ENCODE data around the gene MPND.
A peak's percentile ranks its signal among the peaks of the same experiment; 100 is the strongest.

MPND gene

GRCh38 chr19:4363571-4364304 lies 20.4 kb downstream of the MPND start:
- Histone ChIP-seq H3K9ac (ENCODE audit: low read depth, low read length) (no peak overlapping the region), H3K4me1 (ENCODE audit: insufficient read depth, low read length) (0 out of 2 replicates have a peak, but pooled peaks cover 4% of the 10 kb centered on the region), H3K9me3 (ENCODE audit: insufficient read depth, low read depth, low read length) (no peaks in the 10 kb centered on the region), H3K4me3 (ENCODE audit: low read length) (no peak overlapping the region), H3K27ac (ENCODE audit: low read length) (no peak overlapping the region), H3K36me3 (ENCODE audit: insufficient read depth, low read depth, low read length) (peaks cover 45% of the 10 kb centered on the region), H3K27me3 (ENCODE audit: insufficient read depth, low read length) (no peaks in the 10 kb centered on the region)

- H3K27ac ChIP-seq (ENCODE audit: low read length) = no peak overlapping the region
- peaks cover 7% of the 10 kb centered on the region; the same call in 1 of the 2 replicates for H3K4me1 ChIP-seq (ENCODE audit: insufficient read depth, low read length)
- no peak overlapping the region; the same call in 1 of the 2 replicates for H3K9ac ChIP-seq (ENCODE audit: low read depth, low read length)
- no peaks in the 10 kb centered on the region for H3K27me3 ChIP-seq (ENCODE audit: insufficient read depth, low read length)
- no peaks in the 10 kb centered on the region for H3K9me3 ChIP-seq (ENCODE audit: insufficient read depth, low read depth, low read length)
- H3K4me3 ChIP-seq (ENCODE audit: low read length) = no peak overlapping the region
- peaks cover 38% of the 10 kb centered on the region for H3K36me3 ChIP-seq (ENCODE audit: insufficient read depth, low read depth, low read length)
Measured at GRCh38 chr19:4365341-4365740, 22.0 kb downstream of the MPND start.

- no peak overlapping the region for H3K27ac ChIP-seq (ENCODE audit: low read length)
- no peaks in the 10 kb centered on the region for H3K9me3 ChIP-seq (ENCODE audit: insufficient read depth, low read depth, low read length)
- H3K36me3 ChIP-seq (ENCODE audit: insufficient read depth, low read depth, low read length) = peaks cover 31% of the 10 kb centered on the region
- H3K4me1 ChIP-seq (ENCODE audit: insufficient read depth, low read length) = peaks cover 7% of the 10 kb centered on the region; the same call in 1 of the 2 replicates
- H3K9ac ChIP-seq (ENCODE audit: low read depth, low read length) = no peak overlapping the region; the same call in 1 of the 2 replicates
- H3K4me3 ChIP-seq (ENCODE audit: low read length) = no peak overlapping the region
- no peaks in the 10 kb centered on the region for H3K27me3 ChIP-seq (ENCODE audit: insufficient read depth, low read length)
Measured at GRCh38 chr19:4365791-4366665, 22.7 kb downstream of the MPND start.

- no peaks in the 10 kb centered on the region for H3K9me3 ChIP-seq (ENCODE audit: insufficient read depth, low read depth, low read length)
- H3K27me3 ChIP-seq (ENCODE audit: insufficient read depth, low read length) = no peaks in the 10 kb centered on the region
- no peak overlapping the region for H3K27ac ChIP-seq (ENCODE audit: low read length)
- H3K9ac ChIP-seq (ENCODE audit: low read depth, low read length) = no peak overlapping the region
- H3K36me3 ChIP-seq (ENCODE audit: insufficient read depth, low read depth, low read length) = peaks cover 26% of the 10 kb centered on the region
- no peak overlapping the region for H3K4me3 ChIP-seq (ENCODE audit: low read length)
- peaks cover 7% of the 10 kb centered on the region; the same call in 1 of the 2 replicates for H3K4me1 ChIP-seq (ENCODE audit: insufficient read depth, low read length)
Measured at GRCh38 chr19:4366666-4367335, 23.4 kb downstream of the MPND start.

GRCh38 chr19:4367336-4367723 lies 24.0 kb downstream of the MPND start:
- Histone ChIP-seq H3K9me3 (ENCODE audit: insufficient read depth, low read depth, low read length) (no peaks in the 10 kb centered on the region), H3K27ac (ENCODE audit: low read length) (no peak overlapping the region), H3K36me3 (ENCODE audit: insufficient read depth, low read depth, low read length) (peaks cover 20% of the 10 kb centered on the region), H3K27me3 (ENCODE audit: insufficient read depth, low read length) (no peaks in the 10 kb centered on the region), H3K4me3 (ENCODE audit: low read length) (no peak overlapping the region), H3K9ac (ENCODE audit: low read depth, low read length) (no peak overlapping the region), H3K4me1 (ENCODE audit: insufficient read depth, low read length) (peaks cover 7% of the 10 kb centered on the region; the same call in 1 of the 2 replicates)

GRCh38 chr19:4367781-4368127 lies 24.4 kb downstream of the MPND start:
- Histone ChIP-seq H3K4me3 (ENCODE audit: low read length) (no peak overlapping the region), H3K9me3 (ENCODE audit: insufficient read depth, low read depth, low read length) (no peaks in the 10 kb centered on the region), H3K27me3 (ENCODE audit: insufficient read depth, low read length) (no peaks in the 10 kb centered on the region), H3K36me3 (ENCODE audit: insufficient read depth, low read depth, low read length) (peaks cover 18% of the 10 kb centered on the region; the same call in 1 of the 2 replicates), H3K4me1 (ENCODE audit: insufficient read depth, low read length) (peaks cover 7% of the 10 kb centered on the region; the same call in 1 of the 2 replicates), H3K9ac (ENCODE audit: low read depth, low read length) (no peak overlapping the region), H3K27ac (ENCODE audit: low read length) (no peak overlapping the region)

GRCh38 chr19:4368128-4368820 lies 24.9 kb downstream of the MPND start:
- Histone ChIP-seq H3K4me1 (ENCODE audit: insufficient read depth, low read length) (peaks cover 7% of the 10 kb centered on the region; the same call in 1 of the 2 replicates), H3K9ac (ENCODE audit: low read depth, low read length) (no peak overlapping the region), H3K36me3 (ENCODE audit: insufficient read depth, low read depth, low read length) (peaks cover 13% of the 10 kb centered on the region; the same call in 1 of the 2 replicates), H3K27ac (ENCODE audit: low read length) (no peak overlapping the region), H3K27me3 (ENCODE audit: insufficient read depth, low read length) (no peaks in the 10 kb centered on the region), H3K4me3 (ENCODE audit: low read length) (no peak overlapping the region), H3K9me3 (ENCODE audit: insufficient read depth, low read depth, low read length) (no peaks in the 10 kb centered on the region)

- no peak overlapping the region for H3K4me3 ChIP-seq (ENCODE audit: low read length)
- peaks cover 5% of the 10 kb centered on the region; the same call in 1 of the 2 replicates for H3K36me3 ChIP-seq (ENCODE audit: insufficient read depth, low read depth, low read length)
- H3K9me3 ChIP-seq (ENCODE audit: insufficient read depth, low read depth, low read length) = no peaks in the 10 kb centered on the region
- peak overlapping the region; percentile 8; the same call in 1 of the 2 replicates for H3K9ac ChIP-seq (ENCODE audit: low read depth, low read length)
- peaks cover 12% of the 10 kb centered on the region for H3K4me1 ChIP-seq (ENCODE audit: insufficient read depth, low read length)
- no peak overlapping the region for H3K27ac ChIP-seq (ENCODE audit: low read length)
- no peaks in the 10 kb centered on the region for H3K27me3 ChIP-seq (ENCODE audit: insufficient read depth, low read length)
Measured at GRCh38 chr19:4369109-4369887, 25.9 kb downstream of the MPND start.

GRCh38 chr19:4369888-4370260 lies 26.5 kb downstream of the MPND start:
- Histone ChIP-seq H3K36me3 (ENCODE audit: insufficient read depth, low read depth, low read length) (peaks cover 5% of the 10 kb centered on the region; the same call in 1 of the 2 replicates), H3K9me3 (ENCODE audit: insufficient read depth, low read depth, low read length) (no peaks in the 10 kb centered on the region), H3K4me1 (ENCODE audit: insufficient read depth, low read length) (peaks cover 17% of the 10 kb centered on the region), H3K27ac (ENCODE audit: low read length) (no peak overlapping the region), H3K4me3 (ENCODE audit: low read length) (no peak overlapping the region), H3K27me3 (ENCODE audit: insufficient read depth, low read length) (no peaks in the 10 kb centered on the region), H3K9ac (ENCODE audit: low read depth, low read length) (peak overlapping the region; percentile 8; the same call in 1 of the 2 replicates)

- Histone ChIP-seq H3K27ac (ENCODE audit: low read length) (no peak overlapping the region), H3K4me3 (ENCODE audit: low read length) (no peak overlapping the region), H3K27me3 (ENCODE audit: insufficient read depth, low read length) (no peaks in the 10 kb centered on the region), H3K4me1 (ENCODE audit: insufficient read depth, low read length) (peaks cover 24% of the 10 kb centered on the region), H3K9me3 (ENCODE audit: insufficient read depth, low read depth, low read length) (no peaks in the 10 kb centered on the region), H3K36me3 (ENCODE audit: insufficient read depth, low read depth, low read length) (no peaks in the 10 kb centered on the region; the same call in 1 of the 2 replicates), H3K9ac (ENCODE audit: low read depth, low read length) (no peak overlapping the region)
Measured at GRCh38 chr19:4370418-4371041, 27.2 kb downstream of the MPND start.

All from iPS-20b (cell line).